ENCODE data around the gene FOXQ1. TPM values are rescaled to one million over a fixed set of nuclear protein-coding genes. Genes with fewer than 3 reads are reported as not detected.

The FOXQ1 gene
- total RNA-seq, 2 experiments from 2014 or later = not detected

DNA sequence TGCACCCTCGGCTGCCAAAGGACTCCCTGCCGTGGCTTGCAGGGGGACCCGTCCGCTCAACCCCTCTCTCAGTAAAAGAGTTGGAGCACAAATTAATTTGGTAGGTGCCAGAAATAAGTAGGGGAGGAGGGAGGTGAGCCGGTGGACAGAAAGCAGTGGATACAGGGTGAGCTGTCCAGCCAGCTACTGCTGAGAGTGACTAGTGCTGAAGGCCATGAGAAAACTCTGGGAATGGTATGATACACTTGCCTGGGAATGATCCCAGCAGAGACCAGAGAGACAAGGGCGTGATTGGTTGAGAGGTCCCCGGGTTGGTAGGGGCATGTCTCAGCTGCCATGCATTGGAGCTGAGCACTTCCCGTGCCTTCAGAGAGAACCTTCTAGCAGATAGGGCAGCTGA, 15.7 kb downstream of the FOXQ1 start:
- no peak overlapping the region for H2AFZ ChIP-seq (ENCODE audit: low read length)
- no peak overlapping the region for H3K4me2 ChIP-seq (ENCODE audit: low read length)
- H3K4me3 ChIP-seq (ENCODE audit: low read depth, low read length, poor library complexity, severe bottlenecking) = no peak overlapping the region
- no peaks in the 10 kb centered on the region for H3K9me2 ChIP-seq (ENCODE audit: insufficient read depth, low read length)
- no peak for DNase-seq (ENCODE audit: low spot score)
- no peak for TF ChIP-seq CTCF (conservative IDR thresholded peaks at IDR 0.05; ENCODE audit: low read length)
- TF ChIP-seq EZH2phosphoT487 (IDR thresholded peaks at IDR 0.05; ENCODE audit: borderline replicate concordance, low read depth, low read length) = no peak
- no peaks in the 10 kb centered on the region for H3K9me3 ChIP-seq (ENCODE audit: low read length)
- H4K20me1 ChIP-seq (ENCODE audit: insufficient read depth, low read length) = no peaks in the 10 kb centered on the region
- H3K27ac ChIP-seq (ENCODE audit: low read depth, low read length, poor library complexity, severe bottlenecking) = no peak overlapping the region
- H3K4me1 ChIP-seq (ENCODE audit: insufficient read depth, low read length, poor library complexity, severe bottlenecking) = no peaks in the 10 kb centered on the region
- intact Hi-C loops (cut with micrococcal nuclease; ENCODE audit: unreplicated experiment) = no loop called here
- no TSS peak for BruUV-seq (replicated peaks)
- no peaks in the 10 kb centered on the region for H3K79me2 ChIP-seq (ENCODE audit: insufficient read depth, low read depth, low read length)
- no peaks in the 10 kb centered on the region for H3K36me3 ChIP-seq (ENCODE audit: insufficient read depth, low read length)
- ChIA-PET POLR2A (no interaction called here), CTCF (ENCODE audit: unreplicated experiment) (no interaction called here)

DNA sequence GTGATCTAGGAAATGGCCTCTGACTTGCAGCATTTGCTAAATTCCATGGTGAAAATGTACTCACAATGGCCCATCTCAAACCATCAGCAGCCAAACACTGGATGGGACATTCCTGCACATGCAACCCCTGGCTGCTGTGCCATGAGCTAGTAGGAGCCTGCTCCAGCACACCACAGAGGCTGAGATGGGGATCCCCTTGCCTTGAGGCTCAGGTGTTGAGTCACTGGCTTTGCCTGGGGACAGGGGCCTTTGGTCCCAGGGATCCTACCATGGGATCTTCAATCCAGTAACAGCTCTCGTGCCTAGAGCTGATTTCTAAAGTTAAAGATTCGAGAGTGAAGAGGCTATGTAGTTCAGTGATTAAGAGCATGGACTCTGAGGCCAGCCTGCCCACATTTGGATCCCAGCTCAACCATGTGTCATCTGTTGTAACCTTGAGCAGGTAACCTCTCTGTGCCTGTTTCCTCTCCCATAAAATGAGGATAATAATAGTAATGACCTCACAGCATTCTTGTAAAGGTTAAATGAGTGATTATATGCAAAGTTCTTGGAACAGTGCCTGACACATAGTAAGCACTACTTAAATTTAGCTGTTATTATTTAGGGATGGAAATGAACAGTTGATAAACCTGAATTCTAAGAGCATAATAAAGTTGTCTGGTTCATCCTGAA, 16.4 kb downstream of the FOXQ1 start:
- POLR2A ChIA-PET = no interaction called here
- H3K36me3 ChIP-seq (ENCODE audit: insufficient read depth, low read length) = no peaks in the 10 kb centered on the region
- no peaks in the 10 kb centered on the region for H3K79me2 ChIP-seq (ENCODE audit: insufficient read depth, low read depth, low read length)
- no peak overlapping the region for H3K4me3 ChIP-seq (ENCODE audit: low read depth, low read length, poor library complexity, severe bottlenecking)
- H3K4me2 ChIP-seq (ENCODE audit: low read length) = no peak overlapping the region
- no peak overlapping the region for H2AFZ ChIP-seq (ENCODE audit: low read length)
- intact Hi-C loops (cut with micrococcal nuclease; ENCODE audit: unreplicated experiment) = no loop called here
- H3K27ac ChIP-seq (ENCODE audit: low read depth, low read length, poor library complexity, severe bottlenecking) = no peak overlapping the region
- CTCF ChIA-PET (ENCODE audit: unreplicated experiment) = no interaction called here
- H4K20me1 ChIP-seq (ENCODE audit: insufficient read depth, low read length) = no peaks in the 10 kb centered on the region
- H3K4me1 ChIP-seq (ENCODE audit: insufficient read depth, low read length, poor library complexity, severe bottlenecking) = no peaks in the 10 kb centered on the region
- H3K9me3 ChIP-seq (ENCODE audit: low read length) = no peaks in the 10 kb centered on the region
- no peak for DNase-seq (ENCODE audit: low spot score)
- TF ChIP-seq EZH2phosphoT487 (IDR thresholded peaks at IDR 0.05; ENCODE audit: borderline replicate concordance, low read depth, low read length) = no peak
- no peak for TF ChIP-seq CTCF (conservative IDR thresholded peaks at IDR 0.05; ENCODE audit: low read length)
- no TSS peak for BruUV-seq (replicated peaks)
- no peaks in the 10 kb centered on the region for H3K9me2 ChIP-seq (ENCODE audit: insufficient read depth, low read length)

DNA sequence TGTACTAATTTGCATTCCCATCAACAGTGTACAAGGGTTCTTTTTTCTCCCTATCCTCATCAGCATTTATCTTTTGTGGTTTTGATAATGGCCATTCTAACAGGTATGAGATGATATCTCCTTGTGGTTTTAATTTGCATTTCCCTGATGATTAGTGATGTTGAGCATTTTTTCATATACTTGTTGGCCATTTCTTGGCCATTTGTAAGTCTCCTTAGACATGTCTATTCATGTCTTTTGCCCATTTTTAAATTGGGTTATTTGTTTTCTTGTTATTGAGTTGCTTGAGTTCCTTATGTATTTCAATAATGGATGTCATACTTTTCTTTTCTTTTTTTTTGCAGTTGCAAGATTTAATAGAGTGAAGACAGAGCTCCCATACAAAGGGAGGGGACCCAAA, 17.8 kb downstream of the FOXQ1 start:
- no peak for TF ChIP-seq CTCF (conservative IDR thresholded peaks at IDR 0.05; ENCODE audit: low read length)
- no peak for TF ChIP-seq EZH2phosphoT487 (IDR thresholded peaks at IDR 0.05; ENCODE audit: borderline replicate concordance, low read depth, low read length)
- intact Hi-C loops (cut with micrococcal nuclease; ENCODE audit: unreplicated experiment) = no loop called here
- no peak overlapping the region for H3K4me3 ChIP-seq (ENCODE audit: low read depth, low read length, poor library complexity, severe bottlenecking)
- CTCF ChIA-PET (ENCODE audit: unreplicated experiment) = no interaction called here
- H3K4me2 ChIP-seq (ENCODE audit: low read length) = no peak overlapping the region
- no peaks in the 10 kb centered on the region for H3K4me1 ChIP-seq (ENCODE audit: insufficient read depth, low read length, poor library complexity, severe bottlenecking)
- no peak overlapping the region for H2AFZ ChIP-seq (ENCODE audit: low read length)
- no peaks in the 10 kb centered on the region for H3K36me3 ChIP-seq (ENCODE audit: insufficient read depth, low read length)
- no peaks in the 10 kb centered on the region for H4K20me1 ChIP-seq (ENCODE audit: insufficient read depth, low read length)
- no peak overlapping the region for H3K27ac ChIP-seq (ENCODE audit: low read depth, low read length, poor library complexity, severe bottlenecking)
- no peaks in the 10 kb centered on the region for H3K9me3 ChIP-seq (ENCODE audit: low read length)
- DNase-seq (ENCODE audit: low spot score) = no peak
- POLR2A ChIA-PET = no interaction called here
- H3K79me2 ChIP-seq (ENCODE audit: insufficient read depth, low read depth, low read length) = no peaks in the 10 kb centered on the region
- no TSS peak for BruUV-seq (replicated peaks)
- no peaks in the 10 kb centered on the region for H3K9me2 ChIP-seq (ENCODE audit: insufficient read depth, low read length)
